HG02763 (cell line): ENCODE data around the gene CCDC159.
"Not testable (repeated sequence)": the region's sequence is repeated elsewhere in the genome, so short reads cannot be mapped to it uniquely, and the experiment has no call there.

Source experiments
- ATAC-seq: cut with Tn5 transposase; IDR thresholded peaks from one replicate; pipeline ENCODE4 v1.9.1; 2021; ENCODE audit warnings: mild to moderate bottlenecking, moderate library complexity; ENCODE audit not compliant: unreplicated experiment

The CCDC159 gene

DNA sequence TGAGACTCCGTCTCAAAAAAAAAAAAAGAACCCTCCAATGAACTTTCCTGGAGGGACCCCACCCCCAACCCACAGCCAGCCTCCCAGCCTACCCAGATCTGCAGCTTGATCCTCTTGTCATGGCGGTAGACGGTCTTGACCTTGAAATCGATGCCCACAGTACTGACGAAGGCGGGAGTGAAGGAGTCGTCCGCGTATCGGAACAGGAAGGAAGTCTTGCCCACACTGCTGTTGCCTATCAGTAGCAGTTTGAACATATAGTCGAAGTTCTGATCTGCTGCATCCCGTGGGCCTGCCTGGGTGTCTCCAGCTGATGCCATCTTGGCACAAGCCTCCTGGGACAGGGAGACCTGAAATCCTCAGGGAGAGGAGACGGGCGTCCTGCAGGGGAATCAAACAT, 9.2 kb upstream of the CCDC159 start:
- ATAC-seq = no peak

DNA sequence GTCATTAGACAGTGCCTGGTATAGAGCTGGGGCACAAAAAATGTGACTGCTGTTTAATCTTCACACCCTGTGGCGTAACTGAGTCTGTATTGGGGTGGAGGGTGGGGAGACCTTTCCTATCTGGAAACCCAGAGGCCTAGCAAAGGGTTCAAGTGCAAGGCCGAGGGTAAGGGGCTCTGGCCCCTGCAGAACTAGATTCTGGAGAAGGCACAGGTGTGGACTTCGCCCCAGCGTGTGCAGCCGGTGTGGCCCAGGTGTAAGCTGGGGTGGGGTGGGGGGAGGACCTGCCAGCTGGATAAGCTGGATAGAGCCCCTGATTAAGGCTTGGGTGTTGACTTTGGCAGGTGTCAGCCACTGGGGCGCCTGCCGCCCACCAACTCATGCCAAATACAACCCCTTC, 8.2 kb upstream of the CCDC159 start:
- no peak for ATAC-seq

DNA sequence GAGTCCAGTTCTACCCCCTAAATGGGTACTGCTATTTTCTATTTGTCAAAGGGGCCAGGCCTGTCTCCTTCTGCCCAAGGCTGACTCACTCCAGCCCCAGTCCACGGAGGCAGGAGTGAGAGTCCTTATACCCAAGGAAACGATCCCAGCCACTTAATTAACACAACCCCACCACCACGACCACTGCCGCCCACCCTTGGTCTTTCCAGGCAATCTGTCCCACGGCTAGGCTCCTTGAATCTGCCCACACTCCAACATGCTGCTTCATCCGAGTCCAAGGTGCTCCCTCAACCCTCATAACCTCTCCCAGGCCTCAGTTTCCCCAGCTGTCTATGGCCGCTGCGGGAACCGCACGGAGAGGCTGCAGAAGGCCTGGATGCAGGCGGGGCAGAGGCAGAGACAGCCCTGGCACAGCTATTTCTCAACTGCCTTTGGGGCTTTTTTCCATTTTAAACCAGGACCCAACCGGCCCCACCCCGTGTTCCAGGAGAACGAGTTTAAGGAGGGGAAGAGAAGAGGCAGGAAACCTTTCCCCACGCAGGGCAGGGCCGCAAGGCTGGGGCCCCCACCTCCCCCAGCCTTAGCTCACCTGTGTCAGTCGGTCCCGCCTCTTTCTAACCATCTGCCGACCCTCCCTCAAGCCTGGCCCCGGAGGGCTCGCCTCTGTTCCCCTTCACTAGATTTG, 7.6 kb upstream of the CCDC159 start:
- ATAC-seq = no peak

DNA sequence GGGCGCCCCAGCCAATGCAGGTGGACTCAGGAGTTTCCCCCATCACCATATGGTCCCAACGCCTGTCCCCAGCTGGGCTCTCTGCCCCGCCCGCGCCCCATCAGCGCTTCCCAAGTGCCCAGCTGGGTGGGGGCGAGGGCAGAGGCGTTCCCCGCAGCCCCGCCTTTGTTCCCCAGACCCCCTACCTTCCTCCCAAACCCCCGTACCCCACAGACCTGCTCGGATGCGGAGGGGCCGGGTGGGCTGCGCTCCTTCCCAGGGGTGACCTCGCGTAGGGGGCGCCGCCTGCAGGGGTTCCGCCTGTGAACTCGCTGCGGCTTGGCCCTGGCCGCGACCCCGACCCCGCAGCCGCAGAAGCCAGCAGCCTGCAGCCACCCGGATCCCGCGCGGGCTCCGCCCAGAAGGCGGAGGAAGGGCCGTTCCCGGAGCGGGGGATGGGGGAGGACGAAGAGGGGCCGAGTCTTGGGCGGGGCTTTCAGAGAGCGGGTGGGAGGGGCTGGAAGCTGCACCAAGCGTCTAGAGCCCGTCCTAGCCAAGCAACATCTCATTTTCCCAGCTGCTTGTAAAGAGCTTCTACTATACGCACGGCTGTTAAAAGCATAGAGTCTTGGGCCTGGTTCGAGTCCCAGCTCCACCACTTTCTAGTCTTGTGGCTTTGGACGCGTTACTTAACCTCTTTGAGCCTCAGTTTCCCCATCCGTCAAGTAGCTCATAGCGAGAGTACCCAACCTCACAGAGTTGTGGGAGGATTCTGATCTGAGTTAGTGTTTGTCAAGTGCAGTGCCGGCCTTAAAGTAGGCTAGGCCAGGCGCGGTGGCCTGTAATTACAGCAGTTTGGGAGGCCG, 6.8 kb upstream of the CCDC159 start, which contains the start of gene RAB3D:
RAB3D (minus strand) TSS at position 404 of the 845 bp plus-strand sequence. CDS start 2,258 bp downstream, outside the sequence.
- peak; percentile 81 for ATAC-seq

DNA sequence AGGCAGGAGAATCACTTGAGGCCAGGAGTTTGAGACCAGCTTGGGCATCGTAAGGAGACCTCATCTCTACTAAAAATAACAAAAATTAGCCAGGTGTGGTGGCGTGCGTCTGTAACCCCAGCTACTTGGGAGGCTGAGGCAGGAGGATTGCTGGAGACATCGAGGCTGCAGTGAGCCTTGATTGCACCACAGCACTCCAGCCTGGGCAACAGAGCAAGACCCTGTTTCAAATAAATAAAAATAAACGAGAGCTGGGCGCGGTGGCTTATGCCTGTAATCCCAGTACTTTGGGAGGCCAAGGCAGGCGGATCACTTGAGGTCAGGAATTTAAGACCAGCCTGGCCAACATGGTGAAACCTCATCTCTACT, 6.2 kb upstream of the CCDC159 start:
- not testable (repeated sequence) for ATAC-seq

DNA sequence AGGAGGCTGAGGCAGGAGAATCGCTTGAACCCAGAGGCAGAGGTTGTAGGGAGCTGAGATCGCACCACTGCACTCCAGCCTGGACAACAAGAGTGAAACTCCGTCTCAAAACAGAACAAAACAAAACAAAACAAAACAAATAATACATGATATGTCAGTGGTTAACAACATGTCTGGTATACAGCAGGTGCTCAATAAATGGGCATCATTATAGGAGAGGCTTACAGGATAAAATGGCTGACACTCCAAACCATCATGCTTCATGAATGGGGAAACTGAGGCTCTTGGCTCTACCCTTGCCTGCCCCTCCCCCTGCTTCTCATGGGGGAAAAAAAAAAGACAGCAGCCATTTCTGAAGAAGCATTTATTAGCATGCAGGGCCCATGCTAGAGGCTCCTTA, 3.9 kb upstream of the CCDC159 start:
- no peak for ATAC-seq

DNA sequence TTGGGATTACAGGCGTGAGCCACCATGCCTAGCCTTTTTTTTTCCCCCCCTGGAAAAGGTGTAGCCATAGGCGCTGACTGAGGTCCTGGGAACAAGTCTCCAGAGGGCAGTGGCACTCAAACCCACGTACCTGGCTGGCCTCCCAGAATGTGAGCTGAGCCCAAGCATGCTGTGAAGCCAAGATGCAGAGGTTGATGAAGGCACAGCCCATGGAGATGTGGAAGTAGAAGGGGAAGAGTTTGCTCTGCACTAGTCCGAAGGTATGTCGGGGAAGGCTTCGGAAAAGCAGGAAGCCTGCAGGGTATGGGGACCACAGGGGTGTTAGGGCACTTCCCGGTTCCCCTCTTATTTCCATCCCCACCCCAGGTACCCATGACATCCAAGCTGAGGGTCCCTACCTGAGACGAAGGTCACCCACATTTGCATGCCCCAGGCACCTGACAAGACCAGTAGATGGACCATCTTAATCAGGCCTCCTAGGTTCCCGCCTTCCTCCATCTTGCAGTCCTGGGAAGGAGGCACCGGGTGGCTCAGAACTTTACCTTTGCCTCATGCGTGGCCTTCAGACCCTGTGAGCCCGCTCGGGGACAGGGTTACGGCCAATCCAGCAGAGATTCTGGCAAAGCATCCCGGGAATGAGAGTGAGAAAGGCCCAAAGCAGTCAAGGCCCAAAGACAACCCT, 1.1 kb upstream of the CCDC159 start:
- no peak for ATAC-seq

DNA sequence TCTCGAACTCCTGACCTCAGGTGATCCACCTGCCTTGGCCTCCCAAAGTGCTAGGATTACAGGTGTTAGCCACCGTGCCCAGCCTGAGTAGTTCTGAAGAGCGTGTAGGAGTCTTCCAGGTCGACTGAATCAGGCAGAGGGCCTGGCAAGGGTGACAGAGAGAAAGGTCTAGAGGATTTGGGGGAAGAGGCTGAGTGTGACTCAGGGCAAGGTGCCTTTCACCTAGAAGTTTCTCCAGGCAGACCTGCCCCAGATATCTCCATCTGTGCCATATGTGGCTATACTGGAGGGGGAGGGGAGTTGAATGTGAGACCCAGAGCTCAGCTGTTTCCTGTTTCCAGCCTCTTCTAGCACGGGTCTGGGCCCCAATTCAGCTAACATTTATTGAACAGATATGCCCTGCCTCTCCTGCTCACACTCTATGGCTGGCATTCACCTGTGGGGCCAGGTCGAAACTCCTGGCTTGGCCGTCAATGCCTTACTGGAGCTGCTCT, 1.3 kb downstream of the CCDC159 start:
- ATAC-seq = no peak

DNA sequence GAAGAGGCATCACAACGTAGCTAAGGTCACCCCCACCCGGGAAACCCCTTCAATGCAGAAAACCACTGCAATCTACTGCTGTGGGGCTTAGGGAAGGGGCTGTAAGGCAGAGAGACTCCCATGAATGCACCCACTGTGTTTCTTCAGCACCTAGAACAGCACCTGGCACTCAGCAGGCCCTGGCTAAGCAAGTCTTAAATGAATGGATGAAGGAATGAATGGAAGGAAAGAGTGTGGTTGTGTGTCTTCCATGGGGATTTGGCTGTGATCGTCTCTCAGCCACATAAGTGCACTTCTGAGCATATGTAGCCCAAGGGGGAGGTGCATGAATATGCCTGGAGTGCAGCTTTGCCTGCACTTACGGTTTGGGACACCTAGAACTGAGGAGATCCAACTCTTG, 2.9 kb downstream of the CCDC159 start:
- ATAC-seq = no peak

DNA sequence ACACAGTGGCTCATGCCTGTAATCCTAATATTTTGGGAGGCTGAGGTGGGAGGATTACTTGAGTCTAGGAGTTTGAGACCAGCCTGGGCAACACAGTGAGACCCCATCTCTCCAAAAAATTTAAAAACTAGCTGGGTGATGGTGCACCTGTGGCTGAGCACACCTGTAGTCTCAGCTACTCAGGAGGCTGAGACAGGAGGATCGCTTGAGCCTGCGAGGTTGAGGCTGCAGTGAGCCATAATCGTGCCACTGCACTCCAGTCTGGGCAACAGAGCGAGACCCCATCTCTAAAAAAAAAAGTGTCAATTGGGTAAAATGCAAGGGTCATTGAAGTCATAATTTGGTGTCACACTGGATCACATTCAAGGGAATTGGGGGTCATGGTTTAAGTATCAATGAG, 7.8 kb downstream of the CCDC159 start:
- not testable (repeated sequence) for ATAC-seq

DNA sequence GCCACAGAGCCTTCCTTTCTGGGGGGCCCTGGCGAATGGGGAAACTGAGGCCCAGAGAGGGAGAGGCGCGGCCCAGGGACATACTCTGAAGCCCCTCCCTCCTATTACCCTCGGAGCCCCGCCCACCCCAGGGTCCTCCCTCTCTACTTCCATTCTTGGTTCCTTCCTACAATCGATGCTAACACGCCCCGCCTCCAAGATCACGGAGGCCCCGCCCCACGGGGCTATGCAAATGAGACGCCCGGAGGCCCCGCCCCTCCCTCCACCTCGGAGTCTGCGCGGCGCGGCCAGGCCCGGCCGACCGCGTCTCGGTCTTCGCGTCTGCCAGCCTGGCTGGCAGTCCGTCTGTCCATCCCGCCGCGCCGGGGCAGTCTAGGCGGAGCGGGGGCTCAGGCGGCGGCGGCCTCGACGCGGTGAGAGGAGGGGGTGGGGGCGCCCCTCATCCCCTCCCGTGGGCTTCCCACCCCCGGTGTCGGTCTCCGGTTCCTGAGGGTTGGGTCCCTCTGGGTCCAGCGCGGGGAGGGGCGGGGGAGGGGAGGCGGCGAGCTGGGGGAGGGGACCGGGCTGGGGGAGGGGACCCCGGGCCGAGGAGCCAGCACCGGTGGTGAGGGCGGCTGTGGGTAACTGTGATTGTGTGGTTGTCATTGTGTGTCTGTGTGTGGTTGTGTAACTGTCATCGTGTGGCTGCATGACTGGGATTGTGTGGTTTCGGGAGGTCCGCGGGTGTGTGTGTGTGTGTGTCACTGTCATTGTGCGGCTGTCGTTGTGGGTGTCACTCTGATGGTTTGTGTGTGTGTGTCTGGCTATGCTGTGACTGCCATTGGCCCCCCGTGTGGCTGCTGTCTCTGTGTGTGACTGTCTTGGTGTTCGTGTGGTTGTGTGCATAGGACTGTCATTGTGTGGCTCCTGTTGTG, 9.1 kb downstream of the CCDC159 start, which contains the start of gene PLPPR2:
PLPPR2 (plus strand) TSS at position 273 of the 914 bp plus-strand sequence. CDS start 2,242 bp downstream, outside the sequence.
- ATAC-seq = no peak

DNA sequence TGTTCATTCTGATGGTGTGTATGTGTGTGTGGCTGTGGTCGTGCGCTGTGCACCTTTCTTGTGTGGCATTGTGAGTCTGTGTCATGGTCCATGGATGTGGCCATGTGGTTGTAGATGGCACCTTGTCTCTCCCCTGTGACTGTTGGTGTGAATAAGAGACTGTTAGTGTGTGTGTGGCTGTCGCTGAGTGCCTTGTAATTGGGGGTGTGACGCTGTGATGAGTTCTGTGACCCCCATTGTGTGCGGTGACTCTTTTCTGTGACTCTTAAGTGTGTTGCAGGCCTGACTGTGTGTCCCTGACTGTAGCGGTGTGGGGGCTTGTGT, 9.7 kb downstream of the CCDC159 start:
- ATAC-seq = no peak

DNA sequence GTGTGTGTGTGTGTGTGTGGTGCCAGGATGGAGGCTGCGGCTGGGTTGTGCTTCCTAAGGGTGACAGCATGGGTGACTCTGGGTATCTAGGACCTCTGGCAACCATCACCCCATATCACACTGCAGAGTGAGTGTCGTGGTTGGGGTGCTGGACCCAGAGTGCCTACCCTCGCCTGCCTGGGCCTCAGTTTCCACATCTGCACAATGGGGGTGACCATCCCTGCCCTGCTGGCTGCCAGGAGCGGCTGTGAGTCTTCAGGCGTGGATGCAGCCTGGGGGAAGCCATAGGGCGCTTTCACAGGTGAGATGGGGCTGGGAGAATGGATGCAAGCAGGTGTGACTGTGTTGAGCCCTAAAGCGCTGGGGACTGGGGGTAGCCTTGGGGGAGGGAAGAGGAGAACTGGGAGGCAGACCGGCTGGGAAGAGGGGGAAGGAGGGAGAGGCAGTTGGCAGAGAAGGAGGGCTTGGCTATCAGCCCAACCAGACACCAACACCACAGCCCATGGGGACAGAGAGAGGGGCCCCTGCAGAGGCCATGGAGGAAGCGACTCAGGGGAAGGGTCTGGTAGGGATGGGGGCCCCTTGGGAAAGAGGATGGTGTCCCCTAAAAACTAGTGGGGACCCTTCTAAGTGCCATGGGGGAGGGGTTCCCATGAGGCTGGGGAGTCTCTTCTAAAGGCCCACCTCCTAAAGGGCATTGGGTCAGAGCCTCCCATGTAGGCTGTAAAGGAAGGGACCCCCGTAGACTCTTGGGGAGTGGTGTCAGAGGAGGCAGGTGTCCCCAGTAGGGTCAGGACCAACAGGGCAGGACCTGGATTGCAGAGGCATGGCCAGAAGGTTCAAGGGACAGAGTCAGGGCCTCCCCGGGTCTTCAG, 10.6 kb downstream of the CCDC159 start:
- ATAC-seq = no peak

DNA sequence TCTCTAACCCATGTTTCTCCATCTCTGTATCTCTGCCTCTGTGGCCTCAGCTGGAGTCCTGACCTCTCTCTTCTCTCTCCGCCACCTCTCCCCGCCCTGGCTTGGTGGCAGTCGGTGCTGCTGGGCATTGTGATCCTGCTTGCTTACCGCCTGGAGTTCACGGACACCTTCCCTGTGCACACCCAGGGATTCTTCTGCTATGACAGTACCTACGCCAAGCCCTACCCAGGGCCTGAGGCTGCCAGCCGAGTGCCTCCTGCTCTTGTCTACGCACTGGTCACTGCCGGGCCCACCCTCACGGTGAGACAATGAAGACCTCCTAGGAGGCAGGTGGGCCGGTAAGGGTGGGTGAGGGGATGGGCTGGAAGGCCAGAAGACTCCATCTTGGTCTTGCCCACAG, 13.1 kb downstream of the CCDC159 start:
- ATAC-seq = no peak

DNA sequence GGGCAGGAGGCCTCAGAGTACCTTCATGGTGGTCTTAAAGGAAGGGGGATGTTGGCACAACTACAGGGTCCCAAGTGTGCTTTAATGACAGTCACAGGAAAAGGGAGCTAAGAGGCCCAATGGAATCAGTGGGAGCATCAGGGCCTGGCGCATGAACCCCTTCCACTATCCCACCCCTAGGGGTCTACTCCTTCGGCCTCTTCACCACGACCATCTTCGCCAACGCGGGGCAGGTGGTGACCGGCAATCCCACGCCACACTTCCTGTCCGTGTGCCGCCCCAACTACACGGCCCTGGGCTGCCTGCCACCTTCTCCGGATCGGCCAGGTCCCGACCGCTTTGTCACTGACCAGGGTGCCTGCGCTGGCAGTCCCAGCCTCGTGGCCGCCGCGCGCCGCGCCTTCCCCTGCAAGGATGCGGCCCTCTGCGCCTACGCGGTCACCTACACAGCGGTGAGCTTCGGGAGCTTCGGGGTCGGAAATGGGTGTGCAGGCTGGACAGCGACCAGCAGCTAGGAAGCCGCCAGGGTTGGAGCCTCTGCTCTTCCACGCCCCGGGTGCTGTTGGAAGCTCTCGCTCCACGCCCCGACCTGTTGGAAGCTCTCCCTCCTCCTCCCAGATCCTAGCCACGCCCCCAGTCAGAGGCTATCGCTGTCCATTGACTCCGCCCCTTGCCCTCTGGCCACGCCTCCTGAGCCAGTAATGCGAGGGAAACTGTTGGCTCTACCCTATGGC, 14.9 kb downstream of the CCDC159 start:
- ATAC-seq = no peak

DNA sequence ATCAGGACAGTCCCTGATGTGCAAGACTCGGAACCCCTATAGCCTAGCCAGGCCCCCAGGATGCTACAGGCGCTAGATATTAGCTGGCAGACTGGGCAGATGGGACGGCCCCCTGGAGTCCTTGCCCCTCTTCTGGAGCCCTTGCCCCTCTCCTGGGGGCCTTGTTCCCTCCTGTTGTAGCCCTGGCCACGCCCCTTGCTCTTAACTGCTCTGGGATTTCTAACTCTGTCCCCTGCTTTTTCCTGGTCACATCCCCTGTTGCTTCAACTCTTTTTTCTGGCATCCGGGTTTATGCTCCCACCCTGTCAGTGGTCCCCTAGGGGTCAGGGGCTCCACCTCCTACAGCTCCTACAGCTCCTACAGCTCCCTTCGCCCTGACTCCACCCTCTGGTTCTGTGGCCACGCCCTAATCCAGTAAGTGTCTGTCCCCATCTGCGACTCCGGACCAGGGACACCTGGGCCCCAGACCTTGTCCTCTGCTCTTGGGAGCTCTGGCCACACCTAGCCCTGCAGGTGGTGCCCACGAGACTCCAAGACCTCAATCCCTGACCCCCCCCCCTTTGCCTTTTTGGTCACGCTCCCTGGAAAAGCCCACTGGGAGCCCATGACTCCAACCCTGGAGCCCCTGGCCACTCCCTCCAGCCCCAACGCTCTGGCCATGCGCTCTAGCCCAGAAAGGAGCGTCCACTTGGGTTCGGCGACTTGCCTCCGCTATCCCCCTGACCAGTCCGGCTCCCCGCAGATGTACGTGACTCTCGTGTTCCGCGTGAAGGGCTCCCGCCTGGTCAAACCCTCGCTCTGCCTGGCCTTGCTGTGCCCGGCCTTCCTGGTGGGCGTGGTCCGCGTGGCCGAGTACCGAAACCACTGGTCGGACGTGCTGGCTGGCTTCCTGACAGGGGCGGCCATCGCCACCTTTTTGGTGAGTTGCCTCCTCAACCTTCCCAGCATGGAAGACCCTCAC, 15.7 kb downstream of the CCDC159 start:
- ATAC-seq = no peak

DNA sequence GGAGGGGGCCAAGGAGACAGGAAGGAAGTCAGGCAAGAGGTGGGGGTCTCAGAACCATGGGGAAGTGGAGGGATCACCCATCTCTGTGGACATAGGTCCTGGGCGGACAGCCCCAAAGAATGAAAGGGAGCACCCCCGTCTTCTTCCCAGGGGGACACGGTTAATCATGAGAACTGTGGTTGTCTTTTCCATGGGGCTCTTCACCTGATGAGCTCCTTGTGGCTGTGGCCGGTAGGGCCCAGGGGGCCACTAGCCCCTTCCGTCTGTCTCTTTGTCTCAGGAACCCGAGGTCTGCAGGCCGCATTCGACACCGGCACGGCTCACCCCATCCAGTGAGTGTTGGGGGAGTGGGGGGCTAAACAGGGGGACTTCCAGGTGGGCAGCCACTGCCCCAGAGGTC, 17.6 kb downstream of the CCDC159 start:
- no peak for ATAC-seq
